PC-9 (cell line): ENCODE data around the gene LXN.

Experiments used
- EZH2 ChIP-seq: fragments of 200-600 bp; sonication (generic); IDR thresholded peaks from 2 replicates; pipeline ENCODE4 v1.8.0; 2017; ENCODE audit warnings: antibody characterized with exemption, low read depth
- TF ChIP-seq, protein P1 (sequence below): fragments of 200-600 bp; sonication (generic); conservative IDR thresholded peaks from 2 replicates; pipeline ENCODE4 v1.6.1; 2017; ENCODE audit warnings: mixed run types, antibody characterized with exemption, mild to moderate bottlenecking, moderate library complexity

DNA sequence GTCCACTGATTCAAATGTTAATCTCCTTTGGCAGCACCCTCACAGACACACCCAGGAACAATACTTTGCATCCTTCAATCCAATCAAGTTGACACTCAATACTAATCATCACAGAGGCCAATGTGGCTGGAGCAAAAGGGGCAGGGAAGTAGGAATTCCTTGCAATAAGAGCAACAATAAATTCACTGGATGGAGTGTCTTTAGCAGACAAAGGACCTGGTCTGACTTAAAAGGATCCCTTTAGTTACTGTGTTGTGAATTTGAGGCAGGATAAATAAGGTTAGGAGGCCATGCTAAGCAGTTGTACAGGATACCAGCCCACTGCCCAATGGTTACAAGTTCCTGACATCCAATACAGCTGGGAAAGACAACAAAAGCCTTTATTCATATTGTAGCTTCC lies 40.5 kb downstream of the LXN start:
- TF ChIP-seq, protein P1, sequence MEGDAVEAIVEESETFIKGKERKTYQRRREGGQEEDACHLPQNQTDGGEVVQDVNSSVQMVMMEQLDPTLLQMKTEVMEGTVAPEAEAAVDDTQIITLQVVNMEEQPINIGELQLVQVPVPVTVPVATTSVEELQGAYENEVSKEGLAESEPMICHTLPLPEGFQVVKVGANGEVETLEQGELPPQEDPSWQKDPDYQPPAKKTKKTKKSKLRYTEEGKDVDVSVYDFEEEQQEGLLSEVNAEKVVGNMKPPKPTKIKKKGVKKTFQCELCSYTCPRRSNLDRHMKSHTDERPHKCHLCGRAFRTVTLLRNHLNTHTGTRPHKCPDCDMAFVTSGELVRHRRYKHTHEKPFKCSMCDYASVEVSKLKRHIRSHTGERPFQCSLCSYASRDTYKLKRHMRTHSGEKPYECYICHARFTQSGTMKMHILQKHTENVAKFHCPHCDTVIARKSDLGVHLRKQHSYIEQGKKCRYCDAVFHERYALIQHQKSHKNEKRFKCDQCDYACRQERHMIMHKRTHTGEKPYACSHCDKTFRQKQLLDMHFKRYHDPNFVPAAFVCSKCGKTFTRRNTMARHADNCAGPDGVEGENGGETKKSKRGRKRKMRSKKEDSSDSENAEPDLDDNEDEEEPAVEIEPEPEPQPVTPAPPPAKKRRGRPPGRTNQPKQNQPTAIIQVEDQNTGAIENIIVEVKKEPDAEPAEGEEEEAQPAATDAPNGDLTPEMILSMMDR, result no peak
- TF ChIP-seq EZH2, result no peak
